Right lobe of liver (tissue), 4 donors: ENCODE data around the gene BOD1.

Experiments used
- POLR2A ChIP-seq: fragments of 450-650 bp; IDR thresholded peaks from one replicate; pipeline ENCODE4 v1.6.1; 2017; ENCODE audit warnings: antibody characterized with exemption, mild to moderate bottlenecking
- TF ChIP-seq, protein P1 (sequence below), 4 donors: fragments of 200-600 bp in 3 of 4; fragments of 450-650 bp in 1 of 4; IDR thresholded peaks; one replicate each; pipeline versions ENCODE4 v1.5.1 to v1.8.0; 2016 to 2022; ENCODE audit warnings: antibody characterized with exemption in 4 of 4, mild to moderate bottlenecking in 2 of 4
- donor health status: DM: no; HTN: no; CAD: no.
- donor health status: DM: no; HTN: no; CAD: no.
- donor health status: DM: no; HTN: yes; CAD: no.

- TF ChIP-seq, protein P1, sequence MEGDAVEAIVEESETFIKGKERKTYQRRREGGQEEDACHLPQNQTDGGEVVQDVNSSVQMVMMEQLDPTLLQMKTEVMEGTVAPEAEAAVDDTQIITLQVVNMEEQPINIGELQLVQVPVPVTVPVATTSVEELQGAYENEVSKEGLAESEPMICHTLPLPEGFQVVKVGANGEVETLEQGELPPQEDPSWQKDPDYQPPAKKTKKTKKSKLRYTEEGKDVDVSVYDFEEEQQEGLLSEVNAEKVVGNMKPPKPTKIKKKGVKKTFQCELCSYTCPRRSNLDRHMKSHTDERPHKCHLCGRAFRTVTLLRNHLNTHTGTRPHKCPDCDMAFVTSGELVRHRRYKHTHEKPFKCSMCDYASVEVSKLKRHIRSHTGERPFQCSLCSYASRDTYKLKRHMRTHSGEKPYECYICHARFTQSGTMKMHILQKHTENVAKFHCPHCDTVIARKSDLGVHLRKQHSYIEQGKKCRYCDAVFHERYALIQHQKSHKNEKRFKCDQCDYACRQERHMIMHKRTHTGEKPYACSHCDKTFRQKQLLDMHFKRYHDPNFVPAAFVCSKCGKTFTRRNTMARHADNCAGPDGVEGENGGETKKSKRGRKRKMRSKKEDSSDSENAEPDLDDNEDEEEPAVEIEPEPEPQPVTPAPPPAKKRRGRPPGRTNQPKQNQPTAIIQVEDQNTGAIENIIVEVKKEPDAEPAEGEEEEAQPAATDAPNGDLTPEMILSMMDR (IDR thresholded peaks at IDR 0.05), result no peak
- TF ChIP-seq POLR2A, result no peak
These were observed 6.0 kb upstream of the BOD1 start for GRCh38 chr5:173622183-173623047.
